HEK293T (cell line): Measurements from ENCODE around the gene HCK.

Source experiments
- LEF1 ChIP-seq: fragments of 450-650 bp; IDR thresholded peaks from 2 replicates; pipeline ENCODE4 v1.6.1; 2017; ENCODE audit warnings: mild to moderate bottlenecking, borderline replicate concordance
- SUZ12 ChIP-seq: fragments of 450-650 bp; IDR thresholded peaks from 2 replicates; pipeline ENCODE4 v1.6.1; 2016; ENCODE audit warnings: mild to moderate bottlenecking

- no peak for TF ChIP-seq SUZ12
- TF ChIP-seq LEF1: no peak
Observed at GRCh38 chr20:32068174-32068573, 16.1 kb downstream of the HCK start.
